Bladder microvascular endothelial cell (primary cell): Measurements from ENCODE around the gene MPP7. TPM values are rescaled to one million over a fixed set of nuclear protein-coding genes. Genes with fewer than 3 reads are reported as not detected.

Experiments used
- total RNA-seq: library from RNA; depleted of rRNA; stranded (reverse); fragments of >200 nt; gene quantifications from 2 replicates; pipeline ENCODE4 v1.2.3, GENCODE V29; 2014

The MPP7 gene
- total RNA-seq = 0.32 and 10.6 TPM in 2 replicates

GRCh38 chr10:28302638-28303488, at the start of gene MPP7:
MPP7 (minus strand) TSS chr10:28303064; CDS start chr10:28238604, 64,460 bp downstream.

Other genes starting within 250 kb of the MPP7 start
- gene WAC, start 230.1 kb upstream of the MPP7 start, total RNA-seq = 33.0 and 70.5 TPM in 2 replicates